ENCODE results near the gene AMBRA1.
"Not testable (repeated sequence)": the region's sequence is repeated elsewhere in the genome, so short reads cannot be mapped to it uniquely, and the experiment has no call there.

The AMBRA1 gene

DNA sequence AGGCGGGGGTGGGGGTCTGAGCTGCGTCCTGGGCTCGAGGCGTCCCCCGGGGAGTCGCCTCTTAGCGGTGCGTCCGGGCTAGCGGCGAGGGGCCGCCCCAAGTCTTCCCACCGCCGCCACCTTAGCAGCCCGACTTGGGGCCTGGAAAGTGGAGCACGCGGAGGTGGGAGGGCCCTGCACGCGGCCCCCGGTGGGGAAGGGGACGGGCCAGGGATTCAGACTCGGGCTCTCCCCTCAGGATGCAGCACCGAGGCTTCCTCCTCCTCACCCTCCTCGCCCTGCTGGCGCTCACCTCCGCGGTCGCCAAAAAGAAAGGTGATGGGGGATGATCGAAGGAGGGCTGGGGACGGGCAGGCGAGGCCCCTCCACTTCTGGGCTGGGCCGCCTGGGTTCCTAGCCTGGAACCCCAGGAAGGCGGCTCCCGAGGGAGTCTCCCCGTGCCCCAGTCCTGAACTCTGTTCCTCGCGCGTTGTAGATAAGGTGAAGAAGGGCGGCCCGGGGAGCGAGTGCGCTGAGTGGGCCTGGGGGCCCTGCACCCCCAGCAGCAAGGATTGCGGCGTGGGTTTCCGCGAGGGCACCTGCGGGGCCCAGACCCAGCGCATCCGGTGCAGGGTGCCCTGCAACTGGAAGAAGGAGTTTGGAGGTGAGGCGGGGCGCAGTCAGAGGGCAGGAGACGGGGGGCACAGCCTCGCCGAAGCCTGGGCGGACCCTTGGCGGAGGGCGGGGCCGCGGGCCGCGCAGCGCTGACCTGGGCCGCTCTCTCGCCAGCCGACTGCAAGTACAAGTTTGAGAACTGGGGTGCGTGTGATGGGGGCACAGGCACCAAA lies 211.8 kb downstream of the AMBRA1 start:
- H3K4me3 ChIP-seq (replicated peaks; ENCODE audit: low read depth, low read length): peak overlapping the region; percentile 59
- TF ChIP-seq, protein P1, sequence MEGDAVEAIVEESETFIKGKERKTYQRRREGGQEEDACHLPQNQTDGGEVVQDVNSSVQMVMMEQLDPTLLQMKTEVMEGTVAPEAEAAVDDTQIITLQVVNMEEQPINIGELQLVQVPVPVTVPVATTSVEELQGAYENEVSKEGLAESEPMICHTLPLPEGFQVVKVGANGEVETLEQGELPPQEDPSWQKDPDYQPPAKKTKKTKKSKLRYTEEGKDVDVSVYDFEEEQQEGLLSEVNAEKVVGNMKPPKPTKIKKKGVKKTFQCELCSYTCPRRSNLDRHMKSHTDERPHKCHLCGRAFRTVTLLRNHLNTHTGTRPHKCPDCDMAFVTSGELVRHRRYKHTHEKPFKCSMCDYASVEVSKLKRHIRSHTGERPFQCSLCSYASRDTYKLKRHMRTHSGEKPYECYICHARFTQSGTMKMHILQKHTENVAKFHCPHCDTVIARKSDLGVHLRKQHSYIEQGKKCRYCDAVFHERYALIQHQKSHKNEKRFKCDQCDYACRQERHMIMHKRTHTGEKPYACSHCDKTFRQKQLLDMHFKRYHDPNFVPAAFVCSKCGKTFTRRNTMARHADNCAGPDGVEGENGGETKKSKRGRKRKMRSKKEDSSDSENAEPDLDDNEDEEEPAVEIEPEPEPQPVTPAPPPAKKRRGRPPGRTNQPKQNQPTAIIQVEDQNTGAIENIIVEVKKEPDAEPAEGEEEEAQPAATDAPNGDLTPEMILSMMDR (IDR thresholded peaks at IDR 0.05; ENCODE audit: low read length, missing control alignments): no peak
- no peak for DNase-seq (ENCODE audit: low read depth)

DNA sequence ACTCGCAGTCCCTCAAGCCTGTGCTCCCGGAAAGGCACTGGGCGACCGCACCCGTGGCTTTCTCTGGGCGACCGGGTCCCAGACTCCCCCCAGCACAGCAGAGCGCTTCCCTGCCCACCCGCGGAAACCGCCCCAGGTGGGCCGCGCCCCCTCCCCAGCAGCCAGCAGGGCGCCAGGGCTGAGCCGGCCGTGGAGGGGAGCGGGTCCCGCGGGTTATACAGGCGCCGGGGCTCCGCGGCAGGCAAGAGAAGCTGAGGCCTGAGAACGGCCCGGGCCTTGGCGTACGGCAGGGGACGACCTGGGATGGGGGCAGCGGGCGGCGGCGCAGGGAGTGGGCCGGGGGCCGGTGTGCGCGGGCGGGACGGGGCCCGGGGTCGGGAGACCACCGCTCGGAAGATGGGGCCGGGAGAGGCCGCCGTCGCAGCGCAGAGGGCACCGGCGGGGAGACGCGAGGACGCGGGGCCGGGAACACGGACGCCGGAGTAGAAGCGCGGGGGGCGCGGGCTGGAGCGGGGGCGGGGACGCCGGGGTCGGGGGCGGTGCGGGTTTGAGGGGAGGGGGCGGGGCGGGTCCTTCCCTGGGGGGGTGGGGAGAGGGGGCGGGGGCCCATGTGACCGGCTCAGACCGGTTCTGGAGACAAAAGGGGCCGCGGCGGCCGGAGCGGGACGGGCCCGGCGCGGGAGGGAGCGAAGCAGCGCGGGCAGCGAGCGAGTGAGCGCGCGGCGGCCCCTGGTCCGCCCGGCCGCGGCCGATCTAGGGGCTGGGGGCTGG lies 212.6 kb downstream of the AMBRA1 start, which contains the start of gene MDK:
Gene MDK, plus strand, starts transcription at position 622 of the 771 bp plus-strand sequence. CDS start 389 bp downstream, outside the sequence.
- TF ChIP-seq, protein P1 (IDR thresholded peaks at IDR 0.05; ENCODE audit: low read length, missing control alignments): no peak
- peak within 1 kb of the TSS; percentile 59 for H3K4me3 ChIP-seq (replicated peaks; ENCODE audit: low read depth, low read length)
- DNase-seq (ENCODE audit: low read depth): no peak

GRCh38 chr11:46380340-46381047 lies 213.3 kb downstream of the AMBRA1 start:
- H3K4me3 ChIP-seq (replicated peaks; ENCODE audit: low read depth, low read length): peak overlapping the region; percentile 52
- TF ChIP-seq, protein P1 (IDR thresholded peaks at IDR 0.05; ENCODE audit: low read length, missing control alignments): no peak
- DNase-seq (ENCODE audit: low read depth): peak; percentile 49

DNA sequence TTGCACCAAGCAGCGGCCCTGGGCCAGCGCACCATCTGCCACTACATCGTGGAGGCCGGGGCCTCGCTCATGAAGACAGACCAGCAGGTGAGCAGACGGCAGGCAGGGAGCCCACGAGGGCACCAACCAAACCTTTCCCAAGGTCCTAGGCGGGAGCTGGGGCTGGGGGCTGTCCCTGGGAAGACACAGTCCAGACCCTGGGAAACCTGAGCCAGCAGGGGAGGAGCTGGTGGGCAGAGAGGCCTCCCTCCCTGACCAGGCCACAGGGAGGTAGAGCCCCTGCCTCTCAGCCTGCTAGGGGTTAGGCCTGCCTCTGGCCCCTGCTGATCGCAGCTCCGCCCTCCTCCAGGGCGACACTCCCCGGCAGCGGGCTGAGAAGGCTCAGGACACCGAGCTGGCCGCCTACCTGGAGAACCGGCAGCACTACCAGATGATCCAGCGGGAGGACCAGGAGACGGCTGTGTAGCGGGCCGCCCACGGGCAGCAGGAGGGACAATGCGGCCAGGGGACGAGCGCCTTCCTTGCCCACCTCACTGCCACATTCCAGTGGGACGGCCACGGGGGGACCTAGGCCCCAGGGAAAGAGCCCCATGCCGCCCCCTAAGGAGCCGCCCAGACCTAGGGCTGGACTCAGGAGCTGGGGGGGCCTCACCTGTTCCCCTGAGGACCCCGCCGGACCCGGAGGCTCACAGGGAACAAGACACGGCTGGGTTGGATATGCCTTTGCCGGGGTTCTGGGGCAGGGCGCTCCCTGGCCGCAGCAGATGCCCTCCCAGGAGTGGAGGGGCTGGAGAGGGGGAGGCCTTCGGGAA lies 214.1 kb downstream of the AMBRA1 start:
- H3K4me3 ChIP-seq (replicated peaks; ENCODE audit: low read depth, low read length); DNase-seq (ENCODE audit: low read depth): not testable (repeated sequence)

- H3K4me3 ChIP-seq (replicated peaks; ENCODE audit: low read depth, low read length): no peak overlapping the region
- no peak for DNase-seq (ENCODE audit: low read depth)
- TF ChIP-seq, protein P1 (IDR thresholded peaks at IDR 0.05; ENCODE audit: low read length, missing control alignments): no peak
These were observed 214.9 kb downstream of the AMBRA1 start for GRCh38 chr11:46378811-46379481.

- no peak for DNase-seq (ENCODE audit: low read depth)
- no peak overlapping the region for H3K4me3 ChIP-seq (replicated peaks; ENCODE audit: low read depth, low read length)
- TF ChIP-seq, protein P1 (IDR thresholded peaks at IDR 0.05; ENCODE audit: low read length, missing control alignments): no peak
These were observed 215.5 kb downstream of the AMBRA1 start for GRCh38 chr11:46378296-46378695.

Measured in fibroblast of pulmonary artery (primary cell).